Measurements from ENCODE around the gene SHOX. TPM values are rescaled to one million over a fixed set of nuclear protein-coding genes. Genes with fewer than 3 reads are reported as not detected.
A peak's percentile ranks its signal among the peaks of the same experiment; 100 is the strongest.
"Not testable (repeated sequence)": the region's sequence is repeated elsewhere in the genome, so short reads cannot be mapped to it uniquely, and the experiment has no call there.

The SHOX gene
- polyA plus RNA-seq, 3 donors, result not detected

GRCh38 chrX:625137-625691 lies 5.4 kb upstream of the SHOX start:
- H4K20me1 ChIP-seq (ENCODE audit: insufficient read depth, low read length), result no peaks in the 10 kb centered on the region
- DNase-seq, result no peak
- Mint-ChIP-seq H3K27me3 (ENCODE audit: low read depth in 3 of 3) (peaks cover 83 to 91% (median 86%) of the 10 kb centered on the region in 3 donors), H3K4me3 (peak overlapping the region in 1 of 2 donors; percentile 56), H3K36me3 (no peaks in the 10 kb centered on the region), H3K9me3 (peaks cover 0 to 13% (median 6%) of the 10 kb centered on the region in 7 donors), H3K27ac (no peak overlapping the region), H3K4me1 (no peaks in the 10 kb centered on the region)
- no peak overlapping the region for H3K4me2 ChIP-seq (replicated peaks; ENCODE audit: extremely low read depth, low read length, poor library complexity, severe bottlenecking)
- no peak overlapping the region for H3K27ac ChIP-seq (ENCODE audit: low read depth in 1 of 2, low read length in 2 of 2)
- H3K27me3 ChIP-seq (ENCODE audit: control insufficient read depth in 2 of 2, insufficient read depth in 2 of 2, low read length in 2 of 2), result peaks cover 4 to 66% of the 10 kb centered on the region in 2 donors
- H2AFZ ChIP-seq (ENCODE audit: insufficient read depth, low read depth, low read length, poor library complexity, severe bottlenecking), result no peak overlapping the region
- H3K9me3 ChIP-seq (replicated peaks in 1 of 2; ENCODE audit: control insufficient read depth in 1 of 2, insufficient read depth in 1 of 2, low read length in 2 of 2), result no peaks in the 10 kb centered on the region
- no peaks in the 10 kb centered on the region for H3K4me1 ChIP-seq (ENCODE audit: control insufficient read depth in 1 of 2, insufficient read depth in 2 of 2, low read length in 2 of 2)
- no peak overlapping the region for H3K9ac ChIP-seq (ENCODE audit: insufficient read depth, low read length, poor library complexity, severe bottlenecking)
- intact Hi-C loops (cut with micrococcal nuclease), result no loop called here
- H3K36me3 ChIP-seq (replicated peaks in 1 of 2; ENCODE audit: control insufficient read depth in 1 of 2, insufficient read depth in 2 of 2, low read length in 2 of 2), result no peaks in the 10 kb centered on the region
- H3K4me3 ChIP-seq (replicated peaks in 1 of 3; ENCODE audit: low read depth in 2 of 3, low read length in 3 of 3), result no peak overlapping the region
- H3K79me2 ChIP-seq (ENCODE audit: insufficient read depth, low read length), result no peaks in the 10 kb centered on the region
- WGBS (ENCODE audit: insufficient coverage), result 13% methylated on average over 10 of the region's 12 CpGs
- TF ChIP-seq CTCF (IDR thresholded peaks at IDR 0.05), result peak; percentile 5

DNA sequence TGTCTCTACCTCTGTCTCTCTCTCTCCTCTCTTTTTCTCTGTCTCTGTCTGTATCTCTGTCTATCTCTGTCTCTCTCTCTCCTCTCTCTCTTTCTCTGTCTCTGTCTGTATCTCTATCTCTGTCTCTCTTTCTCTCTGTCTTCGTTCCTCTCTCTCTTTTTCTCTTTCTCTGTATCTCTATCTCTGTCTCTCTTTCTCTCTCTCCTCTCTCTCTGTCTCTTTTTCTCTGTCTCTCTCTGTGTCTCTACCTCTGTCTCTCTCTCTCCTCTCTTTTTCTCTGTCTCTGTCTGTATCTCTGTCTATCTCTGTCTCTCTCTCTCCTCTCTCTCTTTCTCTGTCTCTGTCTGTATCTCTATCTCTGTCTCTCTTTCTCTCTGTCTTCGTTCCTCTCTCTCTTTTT lies 4.5 kb upstream of the SHOX start:
- H2AFZ ChIP-seq (ENCODE audit: insufficient read depth, low read depth, low read length, poor library complexity, severe bottlenecking); DNase-seq; H3K9ac ChIP-seq (ENCODE audit: insufficient read depth, low read length, poor library complexity, severe bottlenecking); intact Hi-C loops (cut with micrococcal nuclease); H3K9me3 ChIP-seq (replicated peaks in 1 of 2; ENCODE audit: control insufficient read depth in 1 of 2, insufficient read depth in 1 of 2, low read length in 2 of 2); H3K27ac Mint-ChIP-seq; H3K4me1 Mint-ChIP-seq; H3K36me3 ChIP-seq (replicated peaks in 1 of 2; ENCODE audit: control insufficient read depth in 1 of 2, insufficient read depth in 2 of 2, low read length in 2 of 2); H3K4me2 ChIP-seq (replicated peaks; ENCODE audit: extremely low read depth, low read length, poor library complexity, severe bottlenecking); H3K4me3 ChIP-seq (replicated peaks in 1 of 3; ENCODE audit: low read depth in 2 of 3, low read length in 3 of 3); H3K27ac ChIP-seq (ENCODE audit: low read depth in 1 of 2, low read length in 2 of 2); H3K36me3 Mint-ChIP-seq; H3K79me2 ChIP-seq (ENCODE audit: insufficient read depth, low read length); H4K20me1 ChIP-seq (ENCODE audit: insufficient read depth, low read length); H3K4me1 ChIP-seq (ENCODE audit: control insufficient read depth in 1 of 2, insufficient read depth in 2 of 2, low read length in 2 of 2): not testable (repeated sequence)
- WGBS (ENCODE audit: insufficient coverage), result no CpG with 5 or more reads among the region's 2 CpGs
- peak overlapping the region in 1 of 2 donors; percentile 66 for H3K4me3 Mint-ChIP-seq
- peaks cover 7 to 68% of the 10 kb centered on the region in 2 donors for H3K27me3 ChIP-seq (ENCODE audit: control insufficient read depth in 2 of 2, insufficient read depth in 2 of 2, low read length in 2 of 2)
- peaks cover 0 to 16% (median 8%) of the 10 kb centered on the region in 7 donors for H3K9me3 Mint-ChIP-seq
- H3K27me3 Mint-ChIP-seq (ENCODE audit: low read depth in 3 of 3), result peaks cover 84 to 92% (median 86%) of the 10 kb centered on the region in 3 donors

Measured in CD14-positive monocyte (primary cell).